GM21390 (cell line): Measurements from ENCODE around the gene MID1.
A peak's percentile ranks its signal among the peaks of the same experiment; 100 is the strongest.
"Not testable (repeated sequence)": the region's sequence is repeated elsewhere in the genome, so short reads cannot be mapped to it uniquely, and the experiment has no call there.

Experiments used
- ATAC-seq: cut with Tn5 transposase; IDR thresholded peaks from one replicate; pipeline ENCODE4 v1.9.1; 2021; ENCODE audit not compliant: unreplicated experiment

The MID1 gene

DNA sequence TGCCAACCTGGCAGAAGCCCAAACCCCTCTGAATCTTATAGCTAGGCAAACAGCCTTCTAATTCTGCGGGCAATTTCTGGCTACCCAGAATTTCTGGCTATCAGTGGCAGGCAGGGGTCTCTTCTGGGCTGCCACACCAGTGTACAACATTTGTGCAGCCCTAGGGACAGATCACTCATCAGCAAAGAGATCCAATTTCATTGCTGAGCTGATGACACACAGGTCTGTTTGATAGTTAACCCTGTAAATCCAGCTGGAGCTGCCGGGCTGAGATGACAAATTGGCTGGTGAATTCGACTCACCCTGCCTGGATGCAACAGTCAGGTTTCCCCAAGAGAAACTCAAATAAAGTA lies 2.4 kb downstream of the MID1 start:
- no peak for ATAC-seq

DNA sequence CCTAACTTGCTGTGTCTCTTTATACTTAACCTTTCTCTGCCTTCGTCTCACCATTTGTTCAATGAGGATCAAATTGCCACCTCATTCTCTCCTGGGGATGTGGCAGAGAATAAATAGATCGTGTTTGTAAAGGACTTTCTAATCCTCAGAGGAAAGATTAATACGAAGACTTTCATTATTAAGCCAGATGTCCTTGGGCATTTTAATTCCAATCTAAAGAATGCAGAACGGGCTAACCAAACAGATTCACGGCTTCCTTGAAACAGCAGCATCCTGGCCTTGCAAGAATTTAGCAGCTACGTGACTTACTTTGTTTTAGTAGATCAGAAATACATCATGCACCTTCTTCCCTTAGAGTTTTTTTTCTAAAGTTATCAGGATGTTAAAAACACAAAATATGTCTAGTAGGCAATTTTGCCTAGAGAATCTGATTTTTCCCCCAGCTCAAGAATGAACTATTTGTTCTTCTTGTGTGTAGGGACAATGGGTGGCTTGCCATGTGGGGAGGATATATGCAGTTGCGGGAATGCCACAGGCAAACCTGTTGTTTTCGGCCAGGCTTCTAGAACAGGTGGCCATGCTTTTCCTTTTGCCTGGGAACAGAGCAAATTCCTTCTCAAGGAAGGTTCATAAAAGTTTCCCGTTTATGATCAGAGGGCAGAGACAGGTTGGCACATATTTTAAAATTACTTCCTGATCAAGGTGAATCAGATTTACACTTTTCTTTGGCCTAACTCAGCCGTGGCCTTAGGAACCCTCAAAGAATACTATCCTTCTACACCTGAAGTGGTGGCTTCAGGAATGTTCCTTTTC lies 3.0 kb downstream of the MID1 start:
- no peak for ATAC-seq

DNA sequence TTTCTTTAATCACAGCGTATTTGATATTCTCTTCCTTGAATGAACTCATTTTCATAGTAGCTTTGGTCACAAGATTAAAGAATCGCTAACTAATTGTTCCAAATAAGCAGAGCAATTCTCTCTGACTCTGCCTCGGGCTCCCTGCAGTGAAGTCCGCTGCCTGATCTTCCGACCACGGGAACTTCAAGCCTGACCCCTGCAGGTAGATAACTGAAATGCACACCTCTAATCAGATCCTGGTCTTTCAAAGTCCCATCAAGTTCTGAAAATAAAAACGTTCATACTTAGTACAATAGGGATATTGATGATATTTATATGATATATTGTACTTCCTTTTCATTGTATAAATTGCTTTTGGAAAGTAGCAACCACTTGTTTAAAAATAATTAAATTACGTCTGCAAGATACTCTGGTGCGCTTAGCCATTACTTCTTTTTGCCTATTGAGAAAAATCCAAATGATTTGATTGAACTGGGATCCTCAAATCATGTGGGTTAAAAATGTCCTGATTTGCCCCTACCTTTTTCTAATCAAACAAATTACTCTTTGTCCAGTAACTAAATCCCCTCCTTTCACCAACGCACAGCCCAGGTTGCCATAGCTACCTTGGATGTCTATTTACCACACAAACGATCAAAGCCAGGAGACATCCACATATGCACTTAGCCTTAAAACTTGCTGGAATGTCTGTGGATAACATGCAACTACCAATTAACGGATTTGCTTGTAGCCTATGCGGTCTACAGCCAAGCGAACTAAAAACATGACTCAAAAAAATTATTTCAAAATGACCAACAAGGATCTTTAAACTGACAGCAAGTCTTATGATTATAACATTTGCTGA lies 4.2 kb downstream of the MID1 start:
- peak; percentile 44 for ATAC-seq

DNA sequence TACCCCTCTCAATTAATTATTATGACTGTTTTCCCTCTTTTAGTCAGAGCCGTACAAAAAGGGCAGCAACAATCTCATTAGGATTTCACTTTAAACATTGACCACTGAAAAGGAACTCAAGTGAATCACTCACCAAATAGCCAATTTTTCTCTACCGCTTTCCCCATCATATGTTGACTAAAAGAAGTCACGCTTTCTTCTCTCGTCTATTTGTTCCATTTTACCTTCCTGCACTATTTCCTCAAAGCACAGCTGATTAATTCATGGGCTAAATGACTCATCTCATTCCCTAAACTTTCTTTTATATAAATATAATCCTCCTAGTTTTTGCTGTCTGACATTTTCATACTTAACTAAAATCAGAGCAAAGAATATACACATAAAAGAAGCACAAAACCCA lies 8.2 kb downstream of the MID1 start:
- ATAC-seq, result no peak

DNA sequence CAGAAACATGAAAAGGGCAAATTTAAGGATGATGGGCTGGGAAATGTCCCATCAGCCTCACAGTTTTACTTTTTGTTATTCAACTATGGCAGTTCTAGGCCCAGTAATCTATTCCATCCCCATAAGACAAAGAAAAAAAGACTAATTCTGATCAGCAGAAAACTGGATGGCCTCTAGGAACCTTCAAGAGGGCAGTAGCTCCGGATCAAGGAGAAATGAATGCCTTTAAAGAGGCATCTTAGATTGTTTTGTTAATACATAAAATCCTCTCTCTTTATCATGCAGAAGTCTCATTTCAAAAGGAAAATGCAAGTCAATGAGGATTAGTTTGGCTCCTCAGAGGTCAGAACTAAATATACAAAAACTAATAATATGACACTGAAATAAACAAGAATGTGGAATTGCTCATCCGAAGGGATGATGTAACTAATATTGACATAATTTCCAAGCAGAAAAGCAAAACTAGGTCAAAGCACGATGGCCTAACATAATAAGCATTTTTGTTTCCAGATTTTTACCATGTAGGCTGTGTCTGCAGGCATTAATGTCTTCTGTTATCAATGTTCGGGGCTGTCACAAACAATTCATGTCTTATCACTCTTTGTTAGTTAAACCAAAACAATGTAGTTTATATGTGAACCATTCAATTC lies 8.8 kb downstream of the MID1 start:
- no peak for ATAC-seq

DNA sequence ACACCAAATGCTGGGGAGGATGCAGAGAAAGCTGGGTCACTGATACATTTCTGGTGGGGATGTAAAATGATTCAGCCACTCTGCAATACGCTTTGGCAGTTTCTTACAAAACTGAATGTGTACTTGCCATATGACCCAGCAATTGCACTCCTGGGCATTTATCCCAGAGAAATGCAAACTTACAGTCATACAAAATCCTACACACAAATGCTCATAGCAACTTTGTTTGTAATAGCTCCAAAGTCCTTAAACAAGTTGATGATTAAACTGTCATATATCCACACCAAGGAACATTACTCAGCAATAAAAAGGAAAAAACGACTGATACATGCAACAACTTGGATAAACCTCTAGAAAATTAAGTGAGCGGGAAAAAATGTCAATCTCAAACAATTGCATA lies 12.3 kb downstream of the MID1 start:
- ATAC-seq, result no peak

DNA sequence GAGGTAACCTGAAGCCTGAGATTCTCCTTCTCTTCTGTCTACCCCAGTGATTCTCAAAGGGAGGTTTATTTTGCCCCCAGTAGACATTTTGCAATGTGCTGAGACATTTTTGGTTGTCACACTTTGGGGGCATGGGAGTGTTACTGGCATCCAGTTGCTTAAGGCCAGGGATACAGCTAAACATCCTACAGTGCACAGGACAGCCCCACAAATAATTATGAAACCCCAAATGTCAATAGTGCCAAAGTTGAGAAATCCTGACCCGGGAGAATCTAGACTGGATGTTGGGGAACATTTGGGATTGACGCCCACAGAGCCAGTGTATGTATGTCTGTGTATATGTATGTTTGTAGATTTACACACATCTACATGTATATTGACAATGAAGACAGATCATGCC lies 13.2 kb downstream of the MID1 start:
- ATAC-seq, result no peak

DNA sequence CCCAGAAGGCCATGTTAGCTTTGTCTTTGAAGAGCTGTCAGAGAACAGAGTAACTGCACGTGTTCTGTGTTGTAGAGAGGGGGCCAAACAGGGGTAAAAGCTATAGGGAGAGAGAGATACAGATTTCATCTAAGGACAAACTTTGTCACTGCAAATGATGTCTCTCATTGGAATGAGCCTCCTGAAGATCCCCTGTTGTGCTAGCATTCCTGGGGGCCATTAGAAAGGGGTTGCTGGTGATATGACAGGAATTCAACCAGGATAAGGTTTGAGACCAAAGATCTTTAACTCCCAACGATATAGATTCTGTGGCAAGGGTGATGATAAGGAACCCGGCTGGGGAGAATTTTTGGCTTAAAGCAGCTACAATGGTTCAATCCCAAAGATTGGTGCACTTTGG lies 16.8 kb downstream of the MID1 start:
- no peak for ATAC-seq

DNA sequence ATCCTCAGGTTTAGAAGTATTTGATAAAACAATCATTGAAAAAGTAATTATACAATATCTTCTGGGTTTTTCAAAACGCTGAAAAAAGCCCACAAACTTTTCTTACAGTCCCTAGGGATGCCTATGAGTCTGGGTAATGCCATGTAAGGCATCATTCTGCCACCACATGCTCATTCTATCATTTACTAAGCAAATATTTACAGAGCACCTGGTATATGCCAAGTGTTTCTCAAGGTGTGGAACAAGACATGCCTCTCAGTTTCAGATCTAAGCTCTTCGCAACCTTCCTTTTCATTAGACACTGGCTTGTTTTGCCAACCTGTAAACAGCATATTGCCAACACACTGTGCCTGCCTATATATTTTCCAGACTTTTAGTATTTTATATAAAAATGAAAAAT lies 17.7 kb downstream of the MID1 start:
- no peak for ATAC-seq

DNA sequence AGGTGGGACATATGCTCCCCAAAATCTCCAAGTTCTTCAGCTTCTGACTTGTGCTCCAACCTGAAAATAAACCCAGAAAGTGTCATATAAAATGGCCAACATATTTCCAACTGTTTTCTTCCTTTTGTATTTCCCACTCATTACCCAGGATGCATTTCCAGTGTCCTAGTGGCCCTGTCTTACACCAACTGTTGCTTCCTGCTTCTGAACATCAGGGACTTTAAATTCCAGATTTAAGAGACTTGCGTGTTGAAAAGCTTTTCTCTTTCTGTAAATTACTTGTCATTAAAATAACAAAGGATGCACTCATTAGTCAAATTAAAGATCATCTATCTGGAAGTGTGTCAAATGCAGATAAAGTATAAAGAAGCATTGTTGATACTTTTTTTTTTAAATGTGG lies 19.9 kb downstream of the MID1 start:
- no peak for ATAC-seq

DNA sequence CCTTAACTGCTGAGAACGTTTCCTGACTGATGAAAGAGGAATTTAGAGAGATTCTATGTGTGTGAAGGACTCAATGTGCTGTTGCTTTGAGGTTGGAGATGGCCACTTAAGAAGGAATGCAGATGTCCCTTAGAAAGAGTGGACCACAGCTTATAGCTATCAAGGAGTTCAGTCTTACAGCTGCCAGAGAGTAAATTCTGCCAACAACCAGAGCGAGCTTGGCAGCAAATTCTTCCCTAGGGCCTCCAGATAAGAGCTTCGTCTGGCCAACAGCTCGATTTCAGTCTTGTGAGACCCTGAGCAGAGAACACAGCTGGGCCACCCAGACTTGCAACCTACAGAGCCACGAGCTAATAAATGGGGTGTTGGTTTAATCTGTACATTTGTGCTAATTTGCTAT lies 21.8 kb downstream of the MID1 start:
- ATAC-seq, result no peak

DNA sequence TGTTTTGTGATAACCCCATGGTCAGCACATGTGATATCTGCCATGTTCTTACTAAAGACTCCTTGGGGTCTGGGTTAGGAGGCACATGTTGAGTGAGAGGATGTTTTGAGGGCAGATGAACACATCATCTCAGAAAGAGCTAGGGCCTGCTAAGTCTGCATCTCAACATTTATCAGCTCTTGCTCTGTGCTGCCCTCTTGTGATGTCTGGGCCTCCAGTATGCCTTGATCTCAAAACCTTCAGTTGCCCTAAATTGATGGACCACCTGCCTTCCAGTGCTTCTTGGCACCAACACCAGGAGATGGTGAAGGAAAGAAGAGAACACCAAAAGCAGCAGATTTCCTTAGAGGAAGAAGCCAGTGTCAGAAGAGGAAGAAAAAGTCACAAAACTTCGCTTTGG lies 22.5 kb downstream of the MID1 start:
- ATAC-seq, result no peak

DNA sequence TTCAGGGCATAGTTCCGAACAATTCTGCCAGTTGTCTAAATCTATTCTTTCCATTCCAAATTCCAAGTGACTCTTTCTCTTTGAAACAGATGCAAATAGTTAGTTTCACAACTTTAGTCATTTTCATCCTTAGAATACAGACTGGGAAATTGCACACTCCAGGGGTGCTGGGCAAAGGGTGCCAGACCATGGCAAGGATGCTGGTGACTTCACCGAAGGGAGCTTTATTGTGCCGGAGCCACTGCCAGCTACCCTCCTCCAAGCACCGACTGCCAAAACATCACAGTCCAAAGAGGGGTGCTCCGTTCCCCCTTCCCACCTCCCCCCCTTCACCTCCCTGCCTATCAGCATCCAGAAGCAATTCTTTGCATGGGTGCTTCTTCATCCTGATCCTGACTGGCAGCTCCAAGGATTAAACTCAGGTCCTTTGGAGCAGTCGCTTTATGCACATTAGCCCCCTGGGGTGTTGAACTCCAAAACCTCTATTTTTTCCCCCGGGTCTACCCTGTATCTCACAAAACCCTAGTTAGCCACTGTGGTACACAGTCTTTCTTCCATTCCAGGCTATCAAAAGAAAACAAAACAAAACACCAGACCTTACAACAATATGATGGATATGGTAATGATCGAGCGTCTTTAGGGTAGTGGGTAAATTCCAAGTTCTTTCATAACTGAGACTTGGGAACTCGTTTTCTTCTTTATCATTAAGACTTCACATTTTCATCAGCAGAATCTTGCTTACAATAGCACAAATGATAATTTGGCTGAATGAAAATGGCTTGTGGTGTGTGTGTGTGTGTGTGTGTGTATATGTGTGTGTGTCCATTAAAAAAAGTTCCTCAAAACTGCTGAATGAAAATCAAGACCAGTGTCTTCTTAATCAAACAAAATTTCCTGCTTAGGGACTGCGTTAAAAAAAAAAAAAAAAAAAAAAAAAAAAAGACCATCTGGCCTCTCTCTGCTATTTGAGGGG lies 28.7 kb downstream of the MID1 start:
- no peak for ATAC-seq

DNA sequence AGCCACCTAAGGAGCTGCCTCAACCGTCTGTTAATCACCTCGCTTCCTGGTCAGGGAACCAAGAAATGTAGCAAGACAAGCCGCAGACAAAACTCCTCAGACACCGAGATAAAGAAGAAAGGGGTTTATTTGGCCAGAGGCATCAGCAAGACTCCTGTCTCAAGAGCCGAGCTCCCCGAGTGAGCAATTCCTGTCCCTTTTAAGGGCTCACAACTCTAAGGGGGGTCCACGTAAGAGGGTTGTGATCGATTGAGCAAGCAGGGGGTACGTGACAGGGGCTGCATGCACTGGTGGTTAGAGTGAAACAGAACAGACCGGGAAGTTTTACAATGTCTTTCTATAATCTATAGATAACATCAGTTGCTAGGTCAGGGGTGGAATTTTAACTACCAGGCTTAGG lies 30.6 kb downstream of the MID1 start:
- ATAC-seq, result not testable (repeated sequence)

DNA sequence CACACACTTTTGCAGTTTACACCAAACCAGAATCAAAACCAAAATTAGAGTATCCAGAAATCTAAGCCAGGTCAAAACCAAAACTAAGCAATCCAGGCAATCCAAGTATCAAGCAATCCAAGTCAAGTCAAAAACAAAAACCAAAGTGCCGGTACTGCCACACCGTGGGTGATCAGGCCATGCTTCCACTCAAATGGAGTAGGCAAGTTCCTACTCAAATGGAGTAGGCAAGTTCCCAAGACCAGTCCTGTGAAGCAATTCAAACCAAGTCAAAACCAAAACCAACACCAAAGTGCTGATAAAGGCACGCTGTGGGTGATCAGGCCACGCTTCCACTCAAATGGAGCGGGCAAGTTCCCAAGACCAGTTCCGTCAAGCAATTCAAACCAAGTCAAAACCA lies 31.3 kb downstream of the MID1 start:
- no peak for ATAC-seq

DNA sequence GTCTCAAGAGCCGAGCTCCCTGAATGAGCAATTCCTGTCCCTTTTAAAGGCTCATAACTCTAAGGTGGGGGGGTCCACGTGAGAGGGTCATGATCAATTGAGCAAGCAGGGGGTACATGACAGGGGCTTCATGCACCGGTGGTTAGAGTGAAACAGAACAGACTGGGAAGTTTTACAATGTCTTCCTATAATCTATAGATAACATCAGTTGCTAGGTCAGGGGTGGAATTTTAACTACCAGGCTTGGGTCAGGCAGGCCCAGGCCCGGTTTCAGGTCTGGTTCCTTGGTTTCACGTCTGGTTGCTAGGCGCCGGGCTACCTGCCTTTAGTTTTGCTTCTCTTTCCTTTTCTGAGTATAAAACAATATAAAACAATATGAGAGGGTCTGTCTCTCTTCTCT lies 35.5 kb downstream of the MID1 start:
- not testable (repeated sequence) for ATAC-seq

DNA sequence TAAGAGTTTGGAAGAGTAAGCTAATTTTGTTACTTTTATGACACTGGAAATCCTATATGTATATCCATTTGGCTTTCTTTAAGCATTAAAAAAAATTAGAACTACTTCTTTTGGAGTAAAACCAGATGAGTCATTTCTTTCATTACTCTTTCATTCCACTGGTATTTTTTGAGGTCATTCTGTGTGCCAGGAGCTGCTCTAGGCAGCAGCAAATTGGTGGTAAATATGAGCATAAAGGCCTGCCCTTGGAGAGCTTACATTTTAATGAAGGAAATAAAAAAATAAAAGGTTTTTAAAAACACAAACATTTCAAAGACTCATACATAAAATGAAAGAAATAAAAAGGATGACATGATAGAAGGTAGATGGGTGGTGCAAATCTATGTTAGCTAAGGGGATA lies 37.4 kb downstream of the MID1 start:
- ATAC-seq, result no peak

DNA sequence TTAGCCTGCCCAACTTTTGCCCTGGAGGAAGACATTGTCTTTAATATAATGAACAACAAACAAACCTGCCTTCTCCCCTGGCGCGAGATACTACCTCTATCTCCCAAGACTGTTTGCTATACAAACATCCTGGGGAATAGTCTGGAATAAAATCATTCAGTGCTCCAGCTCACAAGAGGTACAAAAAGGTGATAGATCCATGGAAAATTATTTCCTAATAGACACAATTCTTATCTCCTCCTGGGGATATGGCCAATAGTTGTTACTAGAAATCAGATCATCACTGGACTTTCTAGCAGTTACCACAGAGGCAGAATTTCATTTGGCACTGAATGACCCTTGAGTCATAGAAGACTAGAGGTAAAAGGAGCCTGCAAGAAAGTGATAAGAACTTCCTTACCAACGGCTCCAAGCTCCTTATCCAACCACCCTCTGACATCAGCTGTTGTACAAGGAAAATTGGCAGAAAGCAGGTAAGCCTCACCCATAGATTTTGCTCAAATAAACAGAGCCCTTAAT lies 38.1 kb downstream of the MID1 start:
- no peak for ATAC-seq

DNA sequence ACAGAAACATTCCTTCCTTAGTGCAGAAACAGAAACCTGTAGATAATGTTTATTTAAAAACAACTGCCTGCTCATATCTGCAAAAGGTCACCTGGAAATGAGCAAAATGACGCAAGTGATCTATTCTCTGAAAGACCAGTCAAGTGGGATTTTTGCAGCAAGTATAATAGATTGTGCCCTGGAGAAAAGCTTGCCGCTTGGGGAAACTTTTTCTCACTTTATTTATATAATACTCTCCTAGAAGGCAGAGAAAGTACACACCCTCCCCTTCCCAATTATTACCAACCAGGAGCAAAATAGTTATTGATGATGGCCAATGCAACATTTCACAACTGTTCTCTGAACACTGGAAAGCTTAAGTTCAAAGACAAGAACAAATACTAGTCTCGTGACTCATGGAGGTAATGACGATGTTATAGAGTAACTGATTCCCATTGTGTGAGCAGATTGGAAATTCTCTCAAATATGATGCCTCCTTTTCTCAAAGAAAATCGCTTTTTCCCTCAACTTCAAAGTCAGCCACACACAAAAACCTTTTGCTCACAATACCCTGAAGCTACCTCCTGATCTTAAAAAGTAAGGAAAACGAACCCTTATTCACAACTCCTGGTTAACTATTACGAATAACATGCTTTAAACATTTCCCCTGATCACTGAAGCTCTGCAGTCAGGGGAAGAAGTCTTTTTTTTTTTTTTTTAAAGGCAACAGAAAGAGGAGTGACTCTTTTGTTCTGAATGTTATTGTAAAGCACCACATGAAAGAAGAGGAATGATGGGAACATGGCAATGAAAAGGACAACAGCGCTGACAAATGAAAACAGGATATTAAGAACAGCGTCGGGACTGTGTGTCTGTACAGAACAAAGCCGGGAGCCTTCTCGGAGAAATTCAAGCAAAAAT lies 41.0 kb downstream of the MID1 start:
- ATAC-seq, result no peak

DNA sequence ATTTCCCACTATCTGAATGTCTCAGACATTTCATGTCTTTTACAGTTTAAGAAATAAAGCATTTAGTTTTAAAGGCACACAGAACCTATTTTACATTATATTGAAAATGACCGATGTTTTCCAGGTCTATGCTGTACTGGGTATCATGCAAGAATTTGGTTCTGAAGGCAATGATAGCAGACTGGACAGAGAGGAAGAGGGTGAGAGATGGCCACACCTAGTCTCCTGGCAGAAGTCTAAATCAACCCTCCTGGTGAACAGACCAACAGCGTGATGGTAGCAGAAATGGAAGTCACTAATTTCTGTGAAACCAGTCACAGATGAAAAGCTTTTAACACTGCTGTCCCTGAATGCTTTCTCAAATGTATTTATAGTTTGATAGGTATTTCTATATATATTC lies 41.9 kb downstream of the MID1 start:
- no peak for ATAC-seq
